Gastroesophageal sphincter (tissue), 3 donors: ENCODE data around the gene VWA3B.

Experiments
- EP300 ChIP-seq: sonication (generic); formaldehyde crosslinking; IDR thresholded peaks from one replicate; pipeline ENCODE4 v1.6.1; 2017; ENCODE audit warnings: antibody characterized with exemption, mild to moderate bottlenecking
- TF ChIP-seq, protein P1 (sequence below), 4 experiments: fragments of 200-600 bp in 2 of 4; fragments of 450-650 bp in 2 of 4; sonication (generic) in 1 of 4; IDR thresholded peaks; one replicate each; pipeline ENCODE4 v1.5.1; 2017 to 2019; ENCODE audit warnings: antibody characterized with exemption in 4 of 4, mild to moderate bottlenecking in 2 of 4, moderate library complexity in 2 of 4

DNA sequence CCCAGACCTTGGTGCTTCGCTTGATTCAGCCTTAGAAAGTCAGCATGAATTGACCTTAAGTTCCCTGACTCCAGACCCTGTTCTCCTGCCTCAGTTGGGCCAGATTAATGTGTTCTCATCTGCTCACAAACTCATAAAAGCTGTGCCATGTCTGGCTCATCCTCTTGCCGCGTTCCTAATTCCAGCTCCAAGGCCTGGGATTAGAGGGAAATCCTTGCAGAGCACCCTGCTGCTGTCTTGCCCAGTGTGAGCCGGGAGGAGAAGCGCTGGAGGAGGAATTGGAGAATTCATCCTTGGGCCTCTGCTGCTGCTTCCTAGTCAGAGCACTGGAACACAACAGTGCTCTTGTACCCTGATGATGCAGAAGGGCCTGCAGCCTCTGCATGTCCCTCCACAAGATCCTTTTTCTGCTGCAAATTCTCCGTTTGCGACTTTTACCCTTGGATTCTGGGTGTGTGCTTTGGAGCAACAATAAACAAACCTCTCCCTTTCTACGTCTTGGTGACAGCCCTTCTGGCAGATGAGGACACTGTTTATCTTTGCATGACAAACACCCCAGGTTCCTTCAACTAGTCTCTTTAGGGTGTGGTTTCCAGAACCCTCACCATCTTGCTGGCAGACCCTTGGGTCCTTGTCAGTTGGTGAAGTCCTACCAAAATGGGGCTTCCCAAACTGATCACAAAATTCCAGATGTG lies 212.4 kb downstream of the VWA3B start:
- TF ChIP-seq, protein P1, sequence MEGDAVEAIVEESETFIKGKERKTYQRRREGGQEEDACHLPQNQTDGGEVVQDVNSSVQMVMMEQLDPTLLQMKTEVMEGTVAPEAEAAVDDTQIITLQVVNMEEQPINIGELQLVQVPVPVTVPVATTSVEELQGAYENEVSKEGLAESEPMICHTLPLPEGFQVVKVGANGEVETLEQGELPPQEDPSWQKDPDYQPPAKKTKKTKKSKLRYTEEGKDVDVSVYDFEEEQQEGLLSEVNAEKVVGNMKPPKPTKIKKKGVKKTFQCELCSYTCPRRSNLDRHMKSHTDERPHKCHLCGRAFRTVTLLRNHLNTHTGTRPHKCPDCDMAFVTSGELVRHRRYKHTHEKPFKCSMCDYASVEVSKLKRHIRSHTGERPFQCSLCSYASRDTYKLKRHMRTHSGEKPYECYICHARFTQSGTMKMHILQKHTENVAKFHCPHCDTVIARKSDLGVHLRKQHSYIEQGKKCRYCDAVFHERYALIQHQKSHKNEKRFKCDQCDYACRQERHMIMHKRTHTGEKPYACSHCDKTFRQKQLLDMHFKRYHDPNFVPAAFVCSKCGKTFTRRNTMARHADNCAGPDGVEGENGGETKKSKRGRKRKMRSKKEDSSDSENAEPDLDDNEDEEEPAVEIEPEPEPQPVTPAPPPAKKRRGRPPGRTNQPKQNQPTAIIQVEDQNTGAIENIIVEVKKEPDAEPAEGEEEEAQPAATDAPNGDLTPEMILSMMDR (IDR thresholded peaks at IDR 0.05) = no peak
- TF ChIP-seq EP300 = no peak
